ENCODE measurements around the gene CIITA.

The CIITA gene

DNA sequence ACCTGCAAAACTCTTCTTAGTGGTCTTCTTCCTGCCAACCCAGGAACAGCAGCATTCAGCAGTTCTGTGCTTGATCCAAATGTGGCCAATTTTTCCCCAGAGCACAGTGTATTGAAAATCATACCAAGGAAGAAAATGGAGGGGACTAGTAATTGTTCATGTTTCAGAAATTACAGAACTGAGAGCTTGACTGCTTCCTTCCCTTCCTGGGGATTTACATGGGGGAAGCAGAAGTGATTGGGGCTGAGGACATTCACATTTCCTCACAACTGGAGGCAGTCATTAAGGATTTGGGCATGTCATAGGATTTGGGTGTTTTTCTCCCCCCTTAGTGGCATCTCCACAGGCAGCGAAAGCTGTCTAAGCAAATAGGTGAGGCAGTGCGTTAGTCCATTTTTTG is 19.7 kb downstream of the CIITA start:
- H3K9me3 ChIP-seq = no peaks in the 10 kb centered on the region
- no peak for TF ChIP-seq CTCF (IDR thresholded peaks at IDR 0.05; ENCODE audit: low read depth, low read length)
- peaks cover 24% of the 10 kb centered on the region for H3K27me3 ChIP-seq
- H3K4me1 ChIP-seq = no peaks in the 10 kb centered on the region
- no peak for DNase-seq
- H3K36me3 ChIP-seq = no peaks in the 10 kb centered on the region
- H3K4me3 ChIP-seq (ENCODE audit: low read depth, low read length) = no peak overlapping the region

GRCh38 chr16:10897134-10897533 is 20.1 kb downstream of the CIITA start:
- Histone ChIP-seq H3K27me3 (peaks cover 24% of the 10 kb centered on the region), H3K9me3 (no peaks in the 10 kb centered on the region), H3K36me3 (no peaks in the 10 kb centered on the region), H3K4me1 (no peaks in the 10 kb centered on the region), H3K4me3 (ENCODE audit: low read depth, low read length) (no peak overlapping the region)
- TF ChIP-seq CTCF (IDR thresholded peaks at IDR 0.05; ENCODE audit: low read depth, low read length) = no peak
- no peak for DNase-seq

DNA sequence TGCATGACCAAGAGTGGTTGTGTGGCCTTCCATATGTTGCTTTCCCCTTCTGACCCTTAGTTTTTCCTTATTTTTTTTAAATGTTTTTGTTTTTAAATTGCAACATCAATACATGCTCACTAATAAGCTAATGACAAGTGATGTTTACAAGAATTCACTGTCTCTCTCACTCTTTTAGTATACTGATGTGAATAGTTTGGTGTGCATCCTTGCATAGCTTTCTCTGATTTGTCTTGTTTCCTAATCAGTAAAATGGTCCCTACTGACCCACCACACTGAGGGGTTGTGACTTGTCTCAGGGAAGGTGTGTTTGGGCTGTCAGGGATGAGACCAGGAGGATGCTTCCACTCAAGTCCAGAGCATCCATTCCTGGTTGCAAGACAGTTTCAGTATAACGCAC is 26.0 kb downstream of the CIITA start:
- no peak for TF ChIP-seq CTCF (IDR thresholded peaks at IDR 0.05; ENCODE audit: low read depth, low read length)
- Histone ChIP-seq H3K4me1 (no peaks in the 10 kb centered on the region), H3K4me3 (ENCODE audit: low read depth, low read length) (no peak overlapping the region), H3K9me3 (no peaks in the 10 kb centered on the region; the same call in 1 of the 2 replicates), H3K36me3 (no peaks in the 10 kb centered on the region), H3K27me3 (no peaks in the 10 kb centered on the region)
- no peak for DNase-seq

DNA sequence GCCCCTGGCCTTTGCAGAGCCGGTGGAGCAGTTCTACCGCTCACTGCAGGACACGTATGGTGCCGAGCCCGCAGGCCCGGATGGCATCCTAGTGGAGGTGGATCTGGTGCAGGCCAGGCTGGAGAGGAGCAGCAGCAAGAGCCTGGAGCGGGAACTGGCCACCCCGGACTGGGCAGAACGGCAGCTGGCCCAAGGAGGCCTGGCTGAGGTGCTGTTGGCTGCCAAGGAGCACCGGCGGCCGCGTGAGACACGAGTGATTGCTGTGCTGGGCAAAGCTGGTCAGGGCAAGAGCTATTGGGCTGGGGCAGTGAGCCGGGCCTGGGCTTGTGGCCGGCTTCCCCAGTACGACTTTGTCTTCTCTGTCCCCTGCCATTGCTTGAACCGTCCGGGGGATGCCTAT is 29.5 kb downstream of the CIITA start:
- H3K4me3 ChIP-seq (ENCODE audit: low read depth, low read length) = no peak overlapping the region
- DNase-seq = no peak
- no peaks in the 10 kb centered on the region for H3K36me3 ChIP-seq

GRCh38 chr16:10906914-10907756 is 30.1 kb downstream of the CIITA start:
- H3K4me1 ChIP-seq = no peaks in the 10 kb centered on the region
- TF ChIP-seq CTCF (IDR thresholded peaks at IDR 0.05; ENCODE audit: low read depth, low read length) = no peak
- H3K4me3 ChIP-seq (ENCODE audit: low read depth, low read length) = no peak overlapping the region
- no peaks in the 10 kb centered on the region for H3K36me3 ChIP-seq
- no peaks in the 10 kb centered on the region for H3K27me3 ChIP-seq
- no peak for DNase-seq
- no peaks in the 10 kb centered on the region; the same call in 1 of the 2 replicates for H3K9me3 ChIP-seq

More for the DNA sequence above, 29.5 kb downstream of the CIITA start:
- H3K4me1 ChIP-seq = no peaks in the 10 kb centered on the region
- TF ChIP-seq CTCF (IDR thresholded peaks at IDR 0.05; ENCODE audit: low read depth, low read length) = no peak
- H3K27me3 ChIP-seq = no peaks in the 10 kb centered on the region
- H3K9me3 ChIP-seq = no peaks in the 10 kb centered on the region; the same call in 1 of the 2 replicates

- no peaks in the 10 kb centered on the region for H3K36me3 ChIP-seq
- no peak overlapping the region for H3K4me3 ChIP-seq (ENCODE audit: low read depth, low read length)
- H3K9me3 ChIP-seq = no peaks in the 10 kb centered on the region; the same call in 1 of the 2 replicates
- H3K4me1 ChIP-seq = no peaks in the 10 kb centered on the region
- no peak for TF ChIP-seq CTCF (IDR thresholded peaks at IDR 0.05; ENCODE audit: low read depth, low read length)
- no peaks in the 10 kb centered on the region for H3K27me3 ChIP-seq
- DNase-seq = no peak
Observed at GRCh38 chr16:10907757-10908045, 30.7 kb downstream of the CIITA start.

Measured in BE2C (cell line).